Esophagus squamous epithelium (tissue), 5 donors: ENCODE data around the gene IER3. TPM values are rescaled to one million over a fixed set of nuclear protein-coding genes. Genes with fewer than 3 reads are reported as not detected.
A peak's percentile ranks its signal among the peaks of the same experiment; 100 is the strongest.

ENCODE experiments used
- DNase-seq: peaks from one replicate; lab custom pipeline; 2025; lab: John Stamatoyannopoulos, UW
- H3K27ac ChIP-seq, 4 donors: fragments of 200-600 bp; sonication (generic); one replicate each; pipeline ENCODE4 v1.5.1; 2016 to 2019; ENCODE audit warnings: mild to moderate bottlenecking in 1 of 4
- H3K27me3 ChIP-seq, 4 donors: fragments of 200-600 bp; sonication (generic); 1 replicate in 3 of 4; 2 replicates in 1 of 4; pipeline versions ENCODE4 v1.5.1 to v1.6.0; 2017 to 2021; ENCODE audit warnings: antibody characterized with exemption in 1 of 4
- H3K36me3 ChIP-seq, 3 donors: fragments of 200-600 bp; sonication (generic); one replicate each; pipeline ENCODE4 v1.5.1; 2016 to 2019
- H3K4me1 ChIP-seq, 3 donors: fragments of 200-600 bp; sonication (generic); one replicate each; pipeline ENCODE4 v1.5.1; 2017 to 2019
- H3K4me3 ChIP-seq, 4 donors: fragments of 200-600 bp; sonication (generic); 1 replicate in 3 of 4; 2 replicates in 1 of 4; pipeline ENCODE4 v1.5.1; 2016 to 2019; ENCODE audit warnings: mild to moderate bottlenecking in 2 of 4, moderate library complexity in 1 of 4
- H3K9me3 ChIP-seq, 3 donors: fragments of 200-600 bp; sonication (generic); one replicate each; pipeline ENCODE4 v1.5.1; 2016 to 2019
- CTCF ChIP-seq, 6 experiments: fragments of 450-650 bp in 4 of 6; fragments of 200-600 bp in 2 of 6; sonication (generic) in 2 of 6; IDR thresholded peaks; one replicate each; pipeline ENCODE4 v1.5.1; 2016 to 2019; ENCODE audit warnings: antibody characterized with exemption in 6 of 6, mild to moderate bottlenecking in 4 of 6, moderate library complexity in 4 of 6
- POLR2A ChIP-seq, 4 donors: fragments of 450-650 bp; IDR thresholded peaks; one replicate each; pipeline ENCODE4 v1.6.1; 2017; ENCODE audit warnings: antibody characterized with exemption in 4 of 4, mild to moderate bottlenecking in 4 of 4, moderate library complexity in 3 of 4
- WGBS, 2 donors: methylation state at CpG; one replicate each; pipeline ENCODE4 v1.1.5; 2018; 5-methylcytosine and 5-hydroxymethylcytosine counted together
- intact Hi-C: fragments of 100-400 bp; cut with DNase I; formaldehyde crosslinking; loops from one replicate; pipeline ENCODE4 v1.15.0; 2022
- total RNA-seq, 4 donors: library from RNA; depleted of rRNA; stranded (reverse); fragments of >200 nt; gene quantifications; one replicate each; pipeline ENCODE4 v1.1.0, GENCODE V29; 2016
- donor health status: DM: yes; HTN: yes; CAD: no.

IER3 gene
- total RNA-seq, 4 donors from 2014 or later = 41.4 to 87.9 (median 66.0) TPM

DNA sequence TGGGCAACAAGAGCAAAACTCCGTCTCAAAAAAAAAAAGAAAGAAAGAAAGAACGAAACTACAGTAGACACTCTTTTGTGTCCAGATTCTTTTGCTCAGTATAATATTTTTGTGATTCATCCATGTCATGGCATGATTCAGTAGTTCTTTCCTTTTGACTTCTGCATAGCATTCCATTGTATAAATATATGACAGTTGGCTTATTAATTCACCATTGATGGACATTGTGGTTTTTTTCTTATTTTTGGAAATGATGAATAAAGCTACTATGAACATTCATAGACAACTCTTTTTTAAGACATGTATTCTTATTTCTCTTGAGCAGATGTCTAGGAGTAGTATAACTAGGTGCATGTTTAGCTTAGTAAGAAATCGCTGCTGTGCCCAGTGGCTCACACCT lies 10.3 kb upstream of the IER3 start:
- intact Hi-C loops = no loop called here
- H3K27me3 ChIP-seq = no peaks in the 10 kb centered on the region
- no peaks in the 10 kb centered on the region for H3K36me3 ChIP-seq
- H3K4me1 ChIP-seq = peaks cover 27 to 83% (median 32%) of the 10 kb centered on the region in 3 donors
- DNase-seq = no peak
- no peak for TF ChIP-seq CTCF (IDR thresholded peaks at IDR 0.05)
- TF ChIP-seq POLR2A (IDR thresholded peaks at IDR 0.05) = no peak
- no peaks in the 10 kb centered on the region for H3K9me3 ChIP-seq
- H3K27ac ChIP-seq = peak overlapping the region in 3 of 4 donors; percentile 2 to 92 (median 46)
- H3K4me3 ChIP-seq = no peak overlapping the region
- WGBS, 2 donors = 53 to 54% methylated on average over 3 of the region's 3 CpGs

DNA sequence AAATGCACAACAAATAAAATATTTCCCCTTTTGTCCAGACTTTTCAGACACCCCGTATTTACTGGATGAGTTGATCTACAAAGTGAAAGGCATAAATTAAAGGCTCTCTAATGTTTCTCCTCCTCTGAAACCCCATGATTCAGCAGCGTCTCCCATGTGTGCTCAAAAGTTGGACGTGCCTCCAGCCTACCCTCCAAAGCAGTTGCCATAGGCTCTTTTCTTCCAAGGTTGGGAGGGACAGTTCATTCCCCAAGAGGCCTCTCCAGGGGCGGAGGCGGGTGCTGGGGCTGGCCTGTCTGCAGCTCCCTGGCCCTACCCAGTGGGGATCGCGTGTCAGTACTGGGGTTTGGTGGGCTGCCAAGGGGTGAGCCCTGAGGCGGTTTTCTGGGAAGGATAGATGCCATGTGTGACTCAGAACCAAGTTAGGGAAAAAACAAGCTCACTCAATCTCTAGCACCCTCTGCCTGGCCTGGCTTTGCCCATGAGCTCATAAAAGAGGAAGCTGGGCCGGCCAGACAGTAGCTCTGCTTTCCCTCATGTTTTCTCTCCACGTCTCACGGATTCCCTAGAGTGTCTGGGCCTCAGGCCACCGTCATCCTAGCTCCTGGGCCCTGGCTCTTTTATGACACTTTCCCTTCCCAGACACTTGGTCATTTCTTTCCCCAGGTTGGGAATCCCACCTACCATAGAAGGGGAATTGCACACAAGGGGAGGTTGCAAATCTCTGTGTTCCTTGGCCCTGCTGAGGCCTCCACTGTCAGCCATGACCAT lies 8.0 kb upstream of the IER3 start:
- TF ChIP-seq POLR2A (IDR thresholded peaks at IDR 0.05) (peak in 1 of 4 donors; percentile 13), CTCF (IDR thresholded peaks at IDR 0.05) (peak in 2 of 6 experiments; percentile 7 to 12)
- peaks cover 36 to 87% (median 53%) of the 10 kb centered on the region in 3 donors for H3K4me1 ChIP-seq
- intact Hi-C loops = no loop called here
- H3K9me3 ChIP-seq = no peaks in the 10 kb centered on the region
- no peaks in the 10 kb centered on the region for H3K36me3 ChIP-seq
- H3K27me3 ChIP-seq = no peaks in the 10 kb centered on the region
- no peak overlapping the region for H3K4me3 ChIP-seq
- peak overlapping the region; percentile 88 to 95 (median 92) for H3K27ac ChIP-seq
- DNase-seq = peak; percentile 50
- WGBS, 2 donors = 14 to 22% methylated on average over 7 of the region's 12 CpGs

- intact Hi-C loops = no loop called here
- Histone ChIP-seq H3K27ac (peak overlapping the region; percentile 67 to 95 (median 90)), H3K4me1 (peaks cover 36 to 83% (median 53%) of the 10 kb centered on the region in 3 donors), H3K9me3 (no peaks in the 10 kb centered on the region), H3K4me3 (no peak overlapping the region), H3K36me3 (no peaks in the 10 kb centered on the region), H3K27me3 (no peaks in the 10 kb centered on the region)
- no peak for TF ChIP-seq CTCF (IDR thresholded peaks at IDR 0.05)
- TF ChIP-seq POLR2A (IDR thresholded peaks at IDR 0.05) = no peak
- DNase-seq = no peak
Measured at GRCh38 chr6:30750379-30750668, 6.0 kb upstream of the IER3 start.

DNA sequence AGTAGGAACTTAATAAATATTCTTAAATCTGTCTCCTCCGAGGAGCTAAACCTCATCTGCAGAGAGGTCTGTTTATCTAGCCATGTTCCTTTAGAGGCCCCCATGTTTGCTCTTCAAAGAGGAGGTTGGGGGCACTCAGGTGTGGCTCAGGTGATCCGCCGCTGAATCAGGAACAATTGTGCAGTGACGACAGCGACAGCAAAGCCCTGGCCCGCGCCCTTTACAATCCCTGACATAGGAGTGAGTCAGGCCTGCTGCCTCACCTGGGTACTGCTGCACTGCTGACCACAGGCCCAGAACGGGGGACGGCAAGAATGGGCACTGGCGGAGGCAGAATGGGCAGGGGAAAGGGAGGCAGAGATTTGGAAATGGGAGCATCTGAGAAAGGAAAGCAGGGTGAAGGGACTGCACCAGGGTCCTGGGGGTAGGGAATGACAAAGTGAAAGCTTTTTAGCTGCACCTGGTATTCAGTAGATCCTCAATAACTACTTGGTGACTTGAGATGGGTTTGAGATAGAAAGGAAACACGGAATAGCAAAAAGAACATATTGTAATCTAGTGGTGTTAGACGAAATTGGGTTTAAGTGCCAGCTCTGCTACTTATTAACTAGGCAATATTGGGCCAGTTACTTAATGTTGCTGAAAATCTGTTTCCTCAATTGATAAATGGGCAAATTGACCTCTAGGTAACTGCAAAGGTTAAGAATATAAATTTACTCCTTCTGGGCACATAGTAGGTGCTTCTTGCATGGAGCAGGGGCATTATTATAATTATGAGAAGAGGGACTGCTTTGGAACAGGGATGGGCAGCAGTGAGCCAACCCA lies 5.4 kb upstream of the IER3 start:
- H3K4me1 ChIP-seq = peaks cover 38 to 83% (median 57%) of the 10 kb centered on the region in 3 donors
- WGBS, 2 donors = 41 to 51% methylated on average over 11 of the region's 12 CpGs
- no peaks in the 10 kb centered on the region for H3K36me3 ChIP-seq
- H3K4me3 ChIP-seq = no peak overlapping the region
- H3K27me3 ChIP-seq = no peaks in the 10 kb centered on the region
- H3K27ac ChIP-seq = peak overlapping the region; percentile 67 to 95 (median 90)
- H3K9me3 ChIP-seq = no peaks in the 10 kb centered on the region
- TF ChIP-seq CTCF (IDR thresholded peaks at IDR 0.05) = peak in 1 of 6 experiments; percentile 18
- no peak for TF ChIP-seq POLR2A (IDR thresholded peaks at IDR 0.05)
- DNase-seq = no peak
- intact Hi-C loops = no loop called here
